IMR-90 (cell line): Measurements from ENCODE around the gene SLC26A6. TPM values are rescaled to one million over a fixed set of nuclear protein-coding genes. Genes with fewer than 3 reads are reported as not detected.

Experiments used
- ATAC-seq: fragments of 200-7000 bp; cut with Tn5 transposase; 2 replicates; pipeline ENCODE4 v1.9.1; 2020; ENCODE audit warnings: low read depth, mild to moderate bottlenecking, moderate library complexity
- BruUV-seq: library from RNA; stranded (reverse); fragments of 400-500 nt; replicated peaks from 2 replicates; lab custom pipeline; 2021; lab: Mats Ljungman, UMichigan
- CTCF ChIA-PET: fragments of 300-600 bp; formaldehyde crosslinking; extraction: SDS; loops from one replicate; lab custom pipeline; 2021; ENCODE audit warnings: antibody characterized with exemption; lab: Yijun Ruan, JAX
- POLR2A ChIA-PET: fragments of 300-600 bp; sonication (Branson Sonifier 250); formaldehyde crosslinking; loops from one replicate; lab custom pipeline; 2022; ENCODE audit warnings: antibody characterized with exemption; ENCODE audit not compliant: unreplicated experiment; lab: Charles Lee
- DNase-seq: peaks from one replicate; pipeline ENCODE4 v3.0.0; 2013
- H2AFZ ChIP-seq: replicated peaks from 2 replicates; pipeline ENCODE3; 2013; ENCODE audit warnings: low read length, mild to moderate bottlenecking; ENCODE audit not compliant: poor library complexity
- H2AK5ac ChIP-seq: 2 replicates; pipeline ENCODE4 v1.6.1; 2013; ENCODE audit warnings: low read depth, low read length, inconsistent platforms
- H2AK9ac ChIP-seq: replicated peaks from 2 replicates; pipeline ENCODE3; 2013; ENCODE audit warnings: mild to moderate bottlenecking, low read depth, low read length, moderate library complexity; ENCODE audit not compliant: poor library complexity
- H2BK120ac ChIP-seq: 2 replicates; pipeline ENCODE4 v1.6.1; 2013; ENCODE audit warnings: low read depth, low read length, inconsistent platforms
- H2BK15ac ChIP-seq: 3 replicates; pipeline ENCODE4 v1.6.1; 2013; ENCODE audit warnings: low read depth, low read length, inconsistent platforms
- H2BK20ac ChIP-seq: 2 replicates; pipeline ENCODE4 v1.6.1; 2013; ENCODE audit warnings: low read depth, mild to moderate bottlenecking, inconsistent platforms, low read length, moderate library complexity
- H2BK5ac ChIP-seq: 2 replicates; pipeline ENCODE4 v1.6.1; 2013; ENCODE audit warnings: mild to moderate bottlenecking, low read depth, low read length, inconsistent platforms; ENCODE audit not compliant: poor library complexity, severe bottlenecking
- H3K14ac ChIP-seq: replicated peaks from 2 replicates; pipeline ENCODE4 v1.6.1; 2013; ENCODE audit warnings: low read depth, low read length, inconsistent platforms
- H3K18ac ChIP-seq: 2 replicates; pipeline ENCODE4 v1.6.1; 2013; ENCODE audit warnings: low read depth, low read length, control low read depth
- H3K23ac ChIP-seq: 2 replicates; pipeline ENCODE4 v1.6.1; 2013; ENCODE audit warnings: low read depth, low read length, inconsistent platforms
- H3K27ac ChIP-seq: 2 replicates; pipeline ENCODE4 v1.5.1; 2013; ENCODE audit warnings: mild to moderate bottlenecking, control low read depth, low read length; ENCODE audit not compliant: insufficient read depth
- H3K27me3 ChIP-seq: 2 replicates; pipeline ENCODE4 v1.6.1; 2013; ENCODE audit warnings: low read length; ENCODE audit not compliant: control insufficient read depth, insufficient read depth
- H3K36me3 ChIP-seq: 2 replicates; pipeline ENCODE4 v1.6.1; 2013; ENCODE audit warnings: low read length, mixed read lengths; ENCODE audit not compliant: control insufficient read depth, insufficient read depth
- H3K4ac ChIP-seq: 2 replicates; pipeline ENCODE4 v1.6.1; 2013; ENCODE audit warnings: low read depth, low read length, inconsistent platforms
- H3K4me1 ChIP-seq: 2 replicates; pipeline ENCODE4 v1.6.1; 2013; ENCODE audit warnings: low read length, mixed read lengths; ENCODE audit not compliant: control insufficient read depth, insufficient read depth
- H3K4me2 ChIP-seq: 2 replicates; pipeline ENCODE4 v1.6.1; 2013; ENCODE audit warnings: low read depth, mild to moderate bottlenecking, control low read depth, low read length, moderate library complexity
- H3K4me3 ChIP-seq: 2 replicates; pipeline ENCODE4 v1.5.1; 2013; ENCODE audit warnings: low read depth, mild to moderate bottlenecking, control low read depth, low read length, moderate library complexity; ENCODE audit not compliant: insufficient read depth
- H3K56ac ChIP-seq: 2 replicates; pipeline ENCODE4 v1.6.1; 2013; ENCODE audit warnings: low read length, inconsistent platforms; ENCODE audit not compliant: insufficient read depth; ENCODE audit errors: extremely low read depth
- H3K79me1 ChIP-seq, 2 experiments: 2 replicates each; pipeline ENCODE4 v1.6.1; 2013; ENCODE audit warnings: low read length in 2 of 2, inconsistent platforms in 1 of 2, low read depth in 1 of 2
- H3K9ac ChIP-seq: 2 replicates; pipeline ENCODE4 v1.6.1; 2013; ENCODE audit warnings: low read depth, low read length, control low read depth
- H3K9me1 ChIP-seq: 2 replicates; pipeline ENCODE4 v1.6.1; 2013; ENCODE audit warnings: low read length, inconsistent platforms; ENCODE audit not compliant: insufficient read depth
- H3K9me3 ChIP-seq: 2 replicates; pipeline ENCODE4 v1.6.1; 2013; ENCODE audit warnings: low read length; ENCODE audit not compliant: control insufficient read depth, insufficient read depth
- H4K20me1 ChIP-seq: 2 replicates; pipeline ENCODE4 v1.6.1; 2013; ENCODE audit warnings: low read length, inconsistent platforms; ENCODE audit not compliant: insufficient read depth
- H4K5ac ChIP-seq: 2 replicates; pipeline ENCODE4 v1.6.1; 2013; ENCODE audit warnings: mild to moderate bottlenecking, low read depth, low read length, control low read depth
- H4K8ac ChIP-seq, 2 experiments: 2 replicates each; pipeline ENCODE4 v1.6.1; 2013; ENCODE audit warnings: low read depth in 2 of 2, low read length in 2 of 2, control low read depth in 1 of 2, inconsistent platforms in 1 of 2
- H4K91ac ChIP-seq: 2 replicates; pipeline ENCODE4 v1.6.1; 2013; ENCODE audit warnings: low read depth, low read length, inconsistent platforms; ENCODE audit not compliant: insufficient read depth
- BHLHE40 ChIP-seq: fragments of 150-350 bp; IDR thresholded peaks from 2 replicates; pipeline ENCODE4 v1.6.1; 2016; ENCODE audit warnings: mild to moderate bottlenecking, low read depth, low read length
- CHD1 ChIP-seq: IDR thresholded peaks from 2 replicates; pipeline ENCODE4 v1.6.1; 2012; ENCODE audit warnings: low read depth, low read length, improper control_type of control experiment
- CTCF ChIP-seq: conservative IDR thresholded peaks from 2 replicates; pipeline ENCODE4 v1.5.1; 2012; ENCODE audit warnings: mild to moderate bottlenecking, low read depth, low read length, improper control_type of control experiment
- ELK1 ChIP-seq: fragments of 150-350 bp; IDR thresholded peaks from 2 replicates; pipeline ENCODE4 v1.6.1; 2016; ENCODE audit warnings: low read depth, mild to moderate bottlenecking, low read length, moderate library complexity, borderline replicate concordance
- FOS ChIP-seq: fragments of 150-350 bp; IDR thresholded peaks from 2 replicates; pipeline ENCODE4 v1.6.1; 2016; ENCODE audit warnings: low read depth, low read length
- MAFK ChIP-seq: IDR thresholded peaks from 2 replicates; pipeline ENCODE4 v1.6.1; 2012; ENCODE audit warnings: low read depth, low read length, improper control_type of control experiment
- MAZ ChIP-seq: IDR thresholded peaks from 2 replicates; pipeline ENCODE4 v1.6.1; 2012; ENCODE audit warnings: low read depth, mild to moderate bottlenecking, low read length, improper control_type of control experiment, moderate library complexity, borderline replicate concordance
- MXI1 ChIP-seq: IDR thresholded peaks from 2 replicates; pipeline ENCODE4 v1.6.1; 2012; ENCODE audit warnings: low read depth, mild to moderate bottlenecking, low read length, moderate library complexity, borderline replicate concordance
- RAD21 ChIP-seq: IDR thresholded peaks from 2 replicates; pipeline ENCODE4 v1.6.1; 2012; ENCODE audit warnings: low read length, improper control_type of control experiment
- RCOR1 ChIP-seq: IDR thresholded peaks from 2 replicates; pipeline ENCODE4 v1.6.1; 2012; ENCODE audit warnings: mild to moderate bottlenecking, low read length, improper control_type of control experiment; ENCODE audit not compliant: insufficient replicate concordance
- RFX5 ChIP-seq: IDR thresholded peaks from 2 replicates; pipeline ENCODE4 v1.8.0; 2012; ENCODE audit warnings: low read depth, mild to moderate bottlenecking, low read length, moderate library complexity
- SMC3 ChIP-seq: fragments of 150-350 bp; IDR thresholded peaks from 2 replicates; pipeline ENCODE4 v1.6.1; 2016; ENCODE audit warnings: low read depth, mild to moderate bottlenecking, antibody characterized with exemption, low read length, moderate library complexity
- WGBS, 2 experiments: methylation state at CpG; one replicate each; pipeline versions ENCODE4 v1.1.5 to v1.1.7; 2013; ENCODE audit warnings: missing lambda C conversion rate in 2 of 2; ENCODE audit not compliant: insufficient read length in 1 of 2; ENCODE audit errors: extremely low coverage in 2 of 2; 5-methylcytosine and 5-hydroxymethylcytosine counted together
- dilution Hi-C: fragments of 300-500 bp; cut with HindIII; formaldehyde crosslinking; loops from one replicate; pipeline ENCODE4 v1.14.3; 2018; ENCODE audit warnings: low sequenced_read_pairs; ENCODE audit not compliant: unreplicated experiment
- in situ Hi-C: fragments of 300-500 bp; cut with MboI; formaldehyde crosslinking; loops from 3 replicates; pipeline ENCODE4 v1.14.3; 2019; ENCODE audit warnings: low sequenced_read_pairs, inconsistent platforms, mixed read lengths
- intact Hi-C: fragments of 100-400 bp; cut with micrococcal nuclease; formaldehyde crosslinking; loops from 2 replicates; pipeline ENCODE4 v1.10.0; 2022
- polyA plus RNA-seq, 3 experiments: library from polyadenylated mRNA; depleted of rRNA; stranded (reverse); fragments of >200 nt; gene quantifications; 2 replicates each; pipeline ENCODE4 v1.2.3, GENCODE V29; 2012; ENCODE audit warnings: low replicate concordance in 1 of 3
- total RNA-seq: library from RNA; depleted of rRNA; stranded (reverse); fragments of >200 nt; gene quantifications from 2 replicates; pipeline ENCODE4 v1.2.3, GENCODE V29; 2012

The SLC26A6 gene
- total and polyA plus RNA-seq, 2 of the 4 experiments (the other 2 are of a cell fraction), result 11.8 to 34.3 TPM

- no peak overlapping the region for H2AFZ ChIP-seq
- no peak for ATAC-seq
- no peak overlapping the region for H3K4ac ChIP-seq
- TF ChIP-seq RFX5 (no peak), MAZ (no peak), CTCF (no peak), ELK1 (no peak), RCOR1 (no peak), FOS (no peak), RAD21 (no peak), MXI1 (no peak), BHLHE40 (no peak), CHD1 (no peak), SMC3 (no peak), MAFK (no peak)
- intact Hi-C loops, result no loop called here
- no peak overlapping the region for H3K9ac ChIP-seq
- H2BK120ac ChIP-seq, result no peak overlapping the region
- no peak for DNase-seq
- no peak overlapping the region for H3K4me2 ChIP-seq
- ChIA-PET CTCF (interaction anchor here (0.6 kb wide), 1 partner anchor 194 kb away, joined by 3 read pairs; no protein-coding TSS in a partner anchor), POLR2A (no interaction called here)
- H3K9me1 ChIP-seq, result 0 out of 2 replicates have a peak, but pooled peaks cover 3% of the 10 kb centered on the region
- no peaks in the 10 kb centered on the region for H3K27me3 ChIP-seq
- in situ Hi-C loops, result no loop called here
- H3K14ac ChIP-seq, result no peak overlapping the region
- H3K4me1 ChIP-seq, result no peaks in the 10 kb centered on the region
- no peak overlapping the region for H2BK5ac ChIP-seq
- no peaks in the 10 kb centered on the region; the same call in 1 of the 2 replicates for H4K20me1 ChIP-seq
- dilution Hi-C loops, result no loop called here
- no peak overlapping the region for H3K56ac ChIP-seq
- no peak overlapping the region for H2BK15ac ChIP-seq
- no CpG with 5 or more reads among the region's 8 CpGs for WGBS, 2 experiments
- no peak overlapping the region for H2AK9ac ChIP-seq
- no peak overlapping the region for H4K8ac ChIP-seq
- no peak overlapping the region for H3K27ac ChIP-seq
- no peak overlapping the region for H2BK20ac ChIP-seq
- H3K23ac ChIP-seq, result no peak overlapping the region
- H3K79me1 ChIP-seq, result peaks cover 8 to 38% of the 10 kb centered on the region in 2 experiments; a peak in 3 of 4 replicates
- BruUV-seq, result no TSS peak
- no peak overlapping the region for H4K5ac ChIP-seq
- H4K91ac ChIP-seq, result no peak overlapping the region
- H3K36me3 ChIP-seq, result peaks cover 89% of the 10 kb centered on the region
- H2AK5ac ChIP-seq, result no peak overlapping the region
- no peak overlapping the region for H3K4me3 ChIP-seq
- no peaks in the 10 kb centered on the region for H3K9me3 ChIP-seq
- H3K18ac ChIP-seq, result no peak overlapping the region
Measured at GRCh38 chr3:48585411-48585810, 49.9 kb downstream of the SLC26A6 start.
